Stomach (tissue), 4 donors: ENCODE results near the gene POM121L12.

Experiments
- EP300 ChIP-seq: sonication (generic); formaldehyde crosslinking; IDR thresholded peaks from one replicate; pipeline ENCODE4 v1.6.1; 2017; ENCODE audit warnings: antibody characterized with exemption
- POLR2A ChIP-seq, 4 donors: fragments of 450-650 bp; IDR thresholded peaks; one replicate each; pipeline ENCODE4 v1.6.1; 2016; ENCODE audit warnings: antibody characterized with exemption in 4 of 4, control low read depth in 2 of 4, mild to moderate bottlenecking in 1 of 4, moderate library complexity in 1 of 4
- POLR2AphosphoS5 ChIP-seq, 3 donors: sonication (generic); formaldehyde crosslinking; IDR thresholded peaks; one replicate each; pipeline ENCODE4 v1.6.1; 2016; ENCODE audit warnings: antibody characterized with exemption in 3 of 3
- TF ChIP-seq, protein P1 (sequence below), 7 experiments: fragments of 450-650 bp in 4 of 7; fragments of 200-600 bp in 3 of 7; sonication (generic) in 3 of 7; IDR thresholded peaks; one replicate each; pipeline ENCODE4 v1.5.1; 2016 to 2019; ENCODE audit warnings: antibody characterized with exemption in 7 of 7, control low read depth in 2 of 7, mild to moderate bottlenecking in 1 of 7

- TF ChIP-seq, protein P1, sequence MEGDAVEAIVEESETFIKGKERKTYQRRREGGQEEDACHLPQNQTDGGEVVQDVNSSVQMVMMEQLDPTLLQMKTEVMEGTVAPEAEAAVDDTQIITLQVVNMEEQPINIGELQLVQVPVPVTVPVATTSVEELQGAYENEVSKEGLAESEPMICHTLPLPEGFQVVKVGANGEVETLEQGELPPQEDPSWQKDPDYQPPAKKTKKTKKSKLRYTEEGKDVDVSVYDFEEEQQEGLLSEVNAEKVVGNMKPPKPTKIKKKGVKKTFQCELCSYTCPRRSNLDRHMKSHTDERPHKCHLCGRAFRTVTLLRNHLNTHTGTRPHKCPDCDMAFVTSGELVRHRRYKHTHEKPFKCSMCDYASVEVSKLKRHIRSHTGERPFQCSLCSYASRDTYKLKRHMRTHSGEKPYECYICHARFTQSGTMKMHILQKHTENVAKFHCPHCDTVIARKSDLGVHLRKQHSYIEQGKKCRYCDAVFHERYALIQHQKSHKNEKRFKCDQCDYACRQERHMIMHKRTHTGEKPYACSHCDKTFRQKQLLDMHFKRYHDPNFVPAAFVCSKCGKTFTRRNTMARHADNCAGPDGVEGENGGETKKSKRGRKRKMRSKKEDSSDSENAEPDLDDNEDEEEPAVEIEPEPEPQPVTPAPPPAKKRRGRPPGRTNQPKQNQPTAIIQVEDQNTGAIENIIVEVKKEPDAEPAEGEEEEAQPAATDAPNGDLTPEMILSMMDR (IDR thresholded peaks at IDR 0.05) = no peak
- TF ChIP-seq POLR2AphosphoS5 (IDR thresholded peaks at IDR 0.05) (no peak), POLR2A (IDR thresholded peaks at IDR 0.05) (no peak), EP300 (no peak)
Measured at GRCh38 chr7:52995676-52996075, 39.8 kb upstream of the POM121L12 start.
